Muscle layer of duodenum (tissue), 2 donors: ENCODE data around the gene SC5D.

Experiments used
- H3K27ac ChIP-seq: one replicate; pipeline ENCODE4 v1.7.0; 2013; ENCODE audit warnings: mild to moderate bottlenecking, low read length
- H3K27me3 ChIP-seq: one replicate; pipeline ENCODE4 v1.7.0; 2013; ENCODE audit warnings: low read depth, mild to moderate bottlenecking, control low read depth, low read length
- H3K36me3 ChIP-seq, 2 donors: one replicate each; pipeline ENCODE4 v1.7.0; 2013; ENCODE audit warnings: low read length in 2 of 2, control low read depth in 1 of 2, mild to moderate bottlenecking in 1 of 2; ENCODE audit not compliant: insufficient read depth in 2 of 2, control insufficient read depth in 1 of 2
- H3K4me1 ChIP-seq, 2 donors: one replicate each; pipeline ENCODE4 v1.7.0; 2013; ENCODE audit warnings: low read length in 2 of 2, mild to moderate bottlenecking in 2 of 2, control low read depth in 1 of 2, moderate library complexity in 1 of 2; ENCODE audit not compliant: insufficient read depth in 2 of 2, control insufficient read depth in 1 of 2
- H3K4me3 ChIP-seq, 2 donors: one replicate each; pipeline ENCODE4 v1.7.0; 2013; ENCODE audit warnings: low read length in 2 of 2, low read depth in 1 of 2, mild to moderate bottlenecking in 1 of 2
- H3K9me3 ChIP-seq, 2 donors: one replicate each; pipeline ENCODE4 v1.7.0; 2013; ENCODE audit warnings: low read length in 2 of 2, control low read depth in 1 of 2, mild to moderate bottlenecking in 1 of 2; ENCODE audit not compliant: control insufficient read depth in 1 of 2
- donor health status: healthy.

SC5D gene

GRCh38 chr11:121312483-121312882, 19.9 kb downstream of the SC5D start:
- Histone ChIP-seq H3K36me3 (peaks cover 9 to 18% of the 10 kb centered on the region in 2 donors), H3K4me3 (no peak overlapping the region), H3K9me3 (no peaks in the 10 kb centered on the region)

GRCh38 chr11:121318848-121319834, 26.6 kb downstream of the SC5D start:
- Histone ChIP-seq H3K27ac (no peak overlapping the region), H3K27me3 (no peaks in the 10 kb centered on the region), H3K4me1 (no peaks in the 10 kb centered on the region), H3K36me3 (no peaks in the 10 kb centered on the region), H3K9me3 (no peaks in the 10 kb centered on the region), H3K4me3 (no peak overlapping the region)

More at GRCh38 chr11:121312483-121312882, 19.9 kb downstream of the SC5D start:
- Histone ChIP-seq H3K4me1 (no peaks in the 10 kb centered on the region), H3K27ac (no peak overlapping the region), H3K27me3 (no peaks in the 10 kb centered on the region)

- H3K9me3 ChIP-seq, result no peaks in the 10 kb centered on the region
- no peak overlapping the region for H3K4me3 ChIP-seq
- H3K27me3 ChIP-seq, result no peaks in the 10 kb centered on the region
- no peaks in the 10 kb centered on the region for H3K4me1 ChIP-seq
- no peak overlapping the region for H3K27ac ChIP-seq
- H3K36me3 ChIP-seq, result no peaks in the 10 kb centered on the region
Observed at GRCh38 chr11:121321614-121322243, 29.2 kb downstream of the SC5D start.

- Histone ChIP-seq H3K27ac (no peak overlapping the region), H3K36me3 (no peaks in the 10 kb centered on the region), H3K27me3 (no peaks in the 10 kb centered on the region), H3K9me3 (no peaks in the 10 kb centered on the region), H3K4me3 (no peak overlapping the region), H3K4me1 (no peaks in the 10 kb centered on the region)
Observed at GRCh38 chr11:121323046-121323607, 30.6 kb downstream of the SC5D start.

- Histone ChIP-seq H3K4me3 (no peak overlapping the region), H3K27me3 (no peaks in the 10 kb centered on the region), H3K9me3 (no peaks in the 10 kb centered on the region), H3K27ac (no peak overlapping the region), H3K4me1 (no peaks in the 10 kb centered on the region), H3K36me3 (no peaks in the 10 kb centered on the region)
Observed at GRCh38 chr11:121326230-121326629, 33.7 kb downstream of the SC5D start.

- no peaks in the 10 kb centered on the region for H3K9me3 ChIP-seq
- no peaks in the 10 kb centered on the region for H3K4me1 ChIP-seq
- no peak overlapping the region for H3K27ac ChIP-seq
- no peaks in the 10 kb centered on the region for H3K36me3 ChIP-seq
- no peak overlapping the region for H3K4me3 ChIP-seq
- H3K27me3 ChIP-seq, result no peaks in the 10 kb centered on the region
Observed at GRCh38 chr11:121327553-121327952, 35.0 kb downstream of the SC5D start.

GRCh38 chr11:121328176-121328966, 35.8 kb downstream of the SC5D start:
- no peak overlapping the region for H3K4me3 ChIP-seq
- H3K9me3 ChIP-seq, result no peaks in the 10 kb centered on the region
- H3K27me3 ChIP-seq, result no peaks in the 10 kb centered on the region
- H3K27ac ChIP-seq, result no peak overlapping the region
- no peaks in the 10 kb centered on the region for H3K36me3 ChIP-seq
- no peaks in the 10 kb centered on the region for H3K4me1 ChIP-seq

- Histone ChIP-seq H3K4me1 (no peaks in the 10 kb centered on the region), H3K4me3 (no peak overlapping the region), H3K9me3 (no peaks in the 10 kb centered on the region), H3K27ac (no peak overlapping the region), H3K36me3 (no peaks in the 10 kb centered on the region), H3K27me3 (no peaks in the 10 kb centered on the region)
Observed at GRCh38 chr11:121328967-121329679, 36.6 kb downstream of the SC5D start.

- H3K4me3 ChIP-seq, result no peak overlapping the region
- H3K36me3 ChIP-seq, result no peaks in the 10 kb centered on the region
- no peaks in the 10 kb centered on the region for H3K27me3 ChIP-seq
- no peak overlapping the region for H3K27ac ChIP-seq
- H3K4me1 ChIP-seq, result peaks cover 0 to under 1% of the 10 kb centered on the region in 2 donors
- H3K9me3 ChIP-seq, result no peaks in the 10 kb centered on the region
Observed at GRCh38 chr11:121329781-121330395, 37.3 kb downstream of the SC5D start.
